PFSK-1 (cell line): Measurements from ENCODE around the gene VTI1B.

Experiments used
- FOXP2 ChIP-seq: optimal IDR thresholded peaks from 2 replicates; pipeline ENCODE3; 2011; ENCODE audit warnings: borderline replicate concordance, control low read depth, inconsistent platforms; ENCODE audit not compliant: insufficient read depth; ENCODE audit errors: extremely low read length, extremely low read depth
- POLR2AphosphoS5 ChIP-seq: IDR thresholded peaks from 2 replicates; pipeline ENCODE4 v1.6.1; 2012; ENCODE audit warnings: low read depth, mild to moderate bottlenecking, control low read depth, low read length, moderate library complexity
- SIN3A ChIP-seq: IDR thresholded peaks from 2 replicates; pipeline ENCODE4 v1.6.1; 2012; ENCODE audit warnings: mild to moderate bottlenecking, low read length, moderate library complexity, borderline replicate concordance; ENCODE audit not compliant: insufficient read depth
- TAF1 ChIP-seq: IDR thresholded peaks from 2 replicates; pipeline ENCODE4 v1.6.1; 2012; ENCODE audit warnings: low read length, control low read depth, borderline replicate concordance; ENCODE audit not compliant: insufficient read depth
- TF ChIP-seq, protein P1 (sequence below), 2 experiments: IDR thresholded peaks; 2 replicates each; pipeline versions ENCODE4 v1.6.1 to v1.8.0; 2011 to 2012; ENCODE audit warnings: low read depth in 2 of 2, low read length in 2 of 2, control low read depth in 1 of 2, inconsistent platforms in 1 of 2, mild to moderate bottlenecking in 1 of 2, moderate library complexity in 1 of 2; ENCODE audit not compliant: insufficient read depth in 1 of 2

VTI1B gene

DNA sequence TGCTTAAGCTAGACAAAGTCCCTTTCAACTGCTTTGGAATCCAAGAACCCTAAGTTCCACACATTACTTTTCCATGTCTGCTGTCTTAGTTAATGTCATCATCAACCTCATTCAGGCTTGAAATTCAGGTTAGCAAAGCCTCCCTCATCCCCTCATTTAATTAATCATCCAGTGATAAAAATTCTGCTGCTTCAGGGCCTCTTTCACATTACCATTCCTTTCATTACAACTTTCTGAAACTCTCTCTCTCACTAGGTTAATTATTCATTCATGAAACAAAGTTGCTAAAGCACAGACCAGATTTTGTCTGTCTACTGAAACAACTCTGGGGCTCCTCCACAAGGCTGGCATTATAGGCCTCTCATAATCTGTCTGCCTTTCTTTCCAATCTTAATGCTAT is 9.4 kb upstream of the VTI1B start:
- TF ChIP-seq, protein P1, sequence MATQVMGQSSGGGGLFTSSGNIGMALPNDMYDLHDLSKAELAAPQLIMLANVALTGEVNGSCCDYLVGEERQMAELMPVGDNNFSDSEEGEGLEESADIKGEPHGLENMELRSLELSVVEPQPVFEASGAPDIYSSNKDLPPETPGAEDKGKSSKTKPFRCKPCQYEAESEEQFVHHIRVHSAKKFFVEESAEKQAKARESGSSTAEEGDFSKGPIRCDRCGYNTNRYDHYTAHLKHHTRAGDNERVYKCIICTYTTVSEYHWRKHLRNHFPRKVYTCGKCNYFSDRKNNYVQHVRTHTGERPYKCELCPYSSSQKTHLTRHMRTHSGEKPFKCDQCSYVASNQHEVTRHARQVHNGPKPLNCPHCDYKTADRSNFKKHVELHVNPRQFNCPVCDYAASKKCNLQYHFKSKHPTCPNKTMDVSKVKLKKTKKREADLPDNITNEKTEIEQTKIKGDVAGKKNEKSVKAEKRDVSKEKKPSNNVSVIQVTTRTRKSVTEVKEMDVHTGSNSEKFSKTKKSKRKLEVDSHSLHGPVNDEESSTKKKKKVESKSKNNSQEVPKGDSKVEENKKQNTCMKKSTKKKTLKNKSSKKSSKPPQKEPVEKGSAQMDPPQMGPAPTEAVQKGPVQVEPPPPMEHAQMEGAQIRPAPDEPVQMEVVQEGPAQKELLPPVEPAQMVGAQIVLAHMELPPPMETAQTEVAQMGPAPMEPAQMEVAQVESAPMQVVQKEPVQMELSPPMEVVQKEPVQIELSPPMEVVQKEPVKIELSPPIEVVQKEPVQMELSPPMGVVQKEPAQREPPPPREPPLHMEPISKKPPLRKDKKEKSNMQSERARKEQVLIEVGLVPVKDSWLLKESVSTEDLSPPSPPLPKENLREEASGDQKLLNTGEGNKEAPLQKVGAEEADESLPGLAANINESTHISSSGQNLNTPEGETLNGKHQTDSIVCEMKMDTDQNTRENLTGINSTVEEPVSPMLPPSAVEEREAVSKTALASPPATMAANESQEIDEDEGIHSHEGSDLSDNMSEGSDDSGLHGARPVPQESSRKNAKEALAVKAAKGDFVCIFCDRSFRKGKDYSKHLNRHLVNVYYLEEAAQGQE (IDR thresholded peaks at IDR 0.05; ENCODE audit: insufficient read depth in 1 of 2, low read depth in 2 of 2, low read length in 2 of 2), result no peak
- TF ChIP-seq TAF1 (no peak), FOXP2 (no peak), SIN3A (no peak)

DNA sequence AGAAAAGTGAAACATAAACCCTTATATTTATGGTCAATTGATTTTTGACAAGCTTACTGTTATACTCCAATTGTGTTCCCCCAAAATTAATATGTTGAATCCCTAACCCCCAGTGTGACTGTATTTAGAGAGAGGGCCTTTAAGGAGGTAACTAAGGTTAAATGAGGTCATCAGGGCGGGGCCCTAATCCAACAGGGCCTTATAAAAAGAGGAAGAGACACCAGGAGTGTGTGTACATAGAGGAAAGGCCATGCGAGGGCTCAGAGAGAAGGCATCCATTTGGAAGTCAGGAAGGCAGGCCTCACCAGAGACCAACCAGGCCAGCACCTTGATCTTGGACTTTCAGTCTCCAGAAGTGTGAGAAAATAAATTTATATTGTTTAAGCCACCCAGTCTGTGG is 6.5 kb upstream of the VTI1B start:
- TF ChIP-seq POLR2AphosphoS5, result no peak
- TF ChIP-seq FOXP2, result no peak
- TF ChIP-seq, protein P1 (IDR thresholded peaks at IDR 0.05; ENCODE audit: insufficient read depth in 1 of 2, low read depth in 2 of 2, low read length in 2 of 2), result no peak
- no peak for TF ChIP-seq SIN3A
- TF ChIP-seq TAF1, result no peak

DNA sequence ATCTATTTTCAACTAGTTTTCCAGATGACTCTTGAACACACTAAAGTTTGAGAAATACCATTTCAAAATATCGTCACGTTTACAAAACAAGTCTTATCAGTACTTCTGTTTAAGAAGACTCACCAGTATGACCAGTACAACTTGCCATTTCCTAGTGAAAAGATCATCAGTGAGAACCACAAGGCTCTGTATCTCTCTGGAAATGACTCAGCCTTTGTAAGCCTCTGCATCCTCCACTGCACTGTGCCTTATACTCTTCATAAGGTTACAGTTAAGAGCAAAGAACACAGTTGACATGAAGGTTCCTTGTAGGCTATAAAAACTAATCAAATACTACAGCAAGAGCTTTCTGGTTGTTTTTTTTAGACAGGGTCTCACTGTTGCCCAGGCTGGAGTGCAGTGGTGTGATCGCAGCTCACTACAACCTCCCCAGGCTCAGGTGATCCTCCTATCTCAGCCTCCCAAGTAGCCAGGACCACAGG is 5.7 kb upstream of the VTI1B start:
- no peak for TF ChIP-seq TAF1
- TF ChIP-seq, protein P1 (IDR thresholded peaks at IDR 0.05; ENCODE audit: insufficient read depth in 1 of 2, low read depth in 2 of 2, low read length in 2 of 2), result no peak
- TF ChIP-seq SIN3A, result no peak
- TF ChIP-seq POLR2AphosphoS5, result no peak
- TF ChIP-seq FOXP2, result no peak

DNA sequence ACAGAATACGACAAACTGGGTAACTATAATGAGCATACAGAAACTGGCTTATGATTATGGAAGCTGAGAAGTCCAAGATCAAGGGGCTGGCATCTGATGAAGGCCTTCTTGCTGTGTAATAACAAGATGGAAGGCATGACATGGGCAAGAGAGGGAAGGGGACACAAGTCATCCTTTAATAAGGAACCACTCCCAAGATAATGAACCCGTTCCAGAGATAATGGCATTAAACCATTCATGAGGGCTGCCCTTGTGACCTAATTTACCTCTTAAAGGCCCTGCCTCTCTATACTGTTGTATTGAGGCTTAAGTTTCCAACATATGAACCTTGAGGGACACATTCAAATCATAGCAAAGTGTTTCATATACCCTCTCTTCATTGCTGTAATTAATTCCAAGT is 4.6 kb upstream of the VTI1B start:
- TF ChIP-seq SIN3A (no peak), POLR2AphosphoS5 (no peak)

DNA sequence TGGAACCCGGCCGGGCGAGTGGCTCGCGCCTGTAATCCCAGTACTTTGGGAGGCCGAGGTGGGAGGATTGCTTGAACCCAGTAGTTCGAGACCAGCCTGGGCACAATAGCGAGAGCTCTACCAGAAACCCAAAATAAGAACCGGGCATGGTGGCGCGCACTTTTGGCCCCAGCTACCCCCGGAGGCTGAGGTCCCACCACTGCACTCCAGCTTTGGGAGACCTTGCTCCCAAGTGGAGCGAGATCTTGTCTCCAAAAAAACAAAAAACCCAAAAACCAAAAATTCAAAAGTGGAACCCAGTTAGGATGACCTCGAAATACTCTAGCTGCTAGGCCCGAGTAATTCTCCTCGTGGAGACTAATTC is 769 bp upstream of the VTI1B start:
- TF ChIP-seq, protein P1 (IDR thresholded peaks at IDR 0.05; ENCODE audit: insufficient read depth in 1 of 2, low read depth in 2 of 2, low read length in 2 of 2), result no peak
- no peak for TF ChIP-seq TAF1
- TF ChIP-seq SIN3A, result no peak
- no peak for TF ChIP-seq POLR2AphosphoS5
- TF ChIP-seq FOXP2, result no peak
